Astrocyte of the hippocampus (primary cell): ENCODE results near the gene ANKRD63.
A peak's percentile ranks its signal among the peaks of the same experiment; 100 is the strongest.

Source experiments
- DNase-seq: peaks from one replicate; pipeline ENCODE4 v3.0.0; 2011; ENCODE audit warnings: low read depth, low spot score

The ANKRD63 gene

GRCh38 chr15:40243126-40243810, 39.6 kb downstream of the ANKRD63 start:
- DNase-seq: no peak

DNA sequence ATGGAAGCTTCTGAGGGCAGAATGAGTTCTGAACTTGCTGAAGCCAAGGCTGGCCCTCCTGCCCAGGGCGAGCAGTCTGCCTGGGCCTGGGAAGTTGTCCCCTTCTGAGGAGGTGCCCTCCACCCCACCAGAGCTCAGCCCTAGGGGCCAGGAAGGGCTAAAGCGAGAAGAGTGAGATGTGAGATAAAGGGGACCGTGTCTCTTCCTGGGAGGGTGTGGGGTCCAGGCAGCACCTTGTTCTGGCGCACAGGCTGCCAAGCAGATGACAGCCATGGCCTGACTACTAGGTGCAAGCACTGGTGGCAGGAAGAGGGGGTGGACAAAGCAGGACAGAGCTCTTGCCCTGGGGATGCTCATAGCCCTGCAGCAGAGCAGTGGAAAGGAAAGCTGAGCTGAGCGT, 40.3 kb downstream of the ANKRD63 start:
- DNase-seq: no peak

DNA sequence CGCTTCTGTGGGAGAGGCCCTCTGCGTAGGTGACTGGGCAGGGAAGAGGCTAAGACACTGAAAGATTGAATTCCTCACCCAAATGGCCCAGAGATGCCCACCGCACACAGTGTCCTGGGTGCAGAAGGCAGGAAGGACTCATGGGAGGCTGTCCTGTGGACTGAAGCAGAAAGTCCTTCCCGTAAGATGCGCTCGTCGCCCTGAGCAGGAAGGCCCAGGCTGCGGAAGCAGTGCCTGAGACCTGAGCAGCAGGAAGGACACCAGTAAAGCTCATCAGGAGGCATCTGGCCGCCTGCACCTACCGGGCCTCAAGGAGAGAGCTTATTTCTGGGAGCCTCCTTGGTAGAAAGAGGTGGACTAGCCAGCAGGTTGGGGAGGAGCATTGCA, 40.7 kb downstream of the ANKRD63 start:
- no peak for DNase-seq

DNA sequence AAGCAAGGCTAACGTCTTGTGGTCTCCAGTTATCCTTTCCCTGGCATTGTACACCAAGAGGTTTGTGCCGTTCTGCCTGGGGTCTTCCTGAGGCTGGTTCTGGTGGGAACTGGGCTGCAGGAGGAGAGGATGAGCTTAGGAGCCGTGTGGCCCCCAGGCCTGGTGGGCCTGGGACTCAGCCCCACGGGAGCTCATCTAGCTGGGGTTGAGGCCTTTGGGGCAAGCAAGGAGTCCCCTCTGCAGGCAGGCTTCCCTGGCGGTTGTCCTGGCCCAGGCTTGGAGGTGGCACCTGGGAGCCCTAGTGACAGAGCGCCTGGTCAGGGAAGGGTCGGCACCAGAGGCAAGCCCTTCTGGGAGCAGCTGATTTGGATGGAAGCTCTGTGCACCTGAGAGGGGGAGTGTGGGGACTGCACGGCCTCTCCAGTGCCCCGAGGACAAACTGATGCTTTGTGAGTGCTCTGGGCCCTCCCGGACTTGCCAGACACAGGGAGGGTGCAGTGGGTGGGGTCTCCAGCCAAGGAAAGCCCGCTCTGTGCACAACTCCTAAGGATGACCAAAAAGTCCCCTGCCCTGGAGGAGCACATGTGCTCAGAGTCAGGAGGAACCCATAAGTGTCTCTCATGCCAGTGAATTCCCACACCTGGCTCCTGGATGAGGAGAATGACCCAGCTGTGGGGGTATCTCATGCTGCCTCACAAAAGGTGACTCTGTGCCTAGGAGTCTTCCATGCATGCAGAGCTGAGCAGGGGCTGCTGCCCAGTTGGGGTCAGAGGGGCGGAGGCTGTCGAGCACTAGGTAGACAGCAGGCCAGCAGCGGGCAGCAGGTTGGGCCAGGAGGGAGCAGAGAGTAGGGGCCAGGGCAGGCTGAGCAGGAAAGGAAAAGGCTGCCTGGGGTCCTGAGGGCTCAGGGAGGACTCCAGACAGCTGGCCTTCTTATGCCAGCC, 41.3 kb downstream of the ANKRD63 start:
- DNase-seq: no peak

- no peak for DNase-seq
These were observed 42.1 kb downstream of the ANKRD63 start for GRCh38 chr15:40240619-40241221.

- no peak for DNase-seq
These were observed 42.9 kb downstream of the ANKRD63 start for GRCh38 chr15:40239693-40240618.

GRCh38 chr15:40239404-40239692, 43.5 kb downstream of the ANKRD63 start:
- DNase-seq: no peak

DNA sequence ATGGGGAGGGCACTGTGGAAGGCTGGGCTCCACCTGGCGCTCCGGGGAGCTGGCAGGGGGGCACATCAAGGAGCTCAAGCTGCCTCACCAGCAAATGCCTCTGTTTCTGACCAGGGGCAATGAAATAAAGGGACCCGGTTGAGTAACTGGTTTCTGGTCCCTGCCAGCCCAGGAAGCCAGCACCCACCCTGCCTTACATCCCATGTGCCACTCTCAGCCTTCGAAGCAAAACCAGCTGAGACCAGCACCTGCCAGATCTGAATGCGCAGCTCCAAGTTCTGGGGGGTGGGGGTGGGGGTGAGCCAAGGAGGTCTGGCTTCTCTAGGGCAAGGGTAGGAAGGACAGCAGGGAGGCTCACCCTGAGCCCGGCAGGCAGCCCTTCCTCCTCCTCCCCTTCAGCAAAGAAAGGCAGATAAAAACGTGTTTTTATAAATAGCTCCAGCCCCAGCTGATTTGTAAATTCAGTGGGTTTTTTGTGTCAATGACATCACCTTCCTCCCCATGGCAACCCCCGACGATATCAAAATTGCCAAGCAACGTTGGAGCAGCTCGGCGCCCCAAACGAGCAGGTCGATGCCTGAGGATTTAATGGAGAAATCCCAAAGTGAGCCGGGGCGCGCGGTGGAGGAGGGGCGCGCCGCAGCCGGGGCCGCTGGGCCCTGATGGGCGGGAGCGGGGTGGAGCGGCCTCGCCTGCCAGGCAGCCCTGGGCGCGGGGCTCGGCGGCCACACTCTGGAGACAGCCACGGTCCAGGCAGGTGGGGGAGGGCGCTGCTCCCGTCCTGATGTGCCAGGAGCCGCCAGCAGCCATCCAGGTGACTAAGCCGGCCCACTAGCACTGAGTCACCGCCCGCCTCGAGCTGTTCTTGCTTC, 44.1 kb downstream of the ANKRD63 start, which contains the start of gene PAK6:
PAK6 (plus strand) TSS at position 532 of the 872 bp plus-strand sequence. CDS start 25,723 bp downstream, outside the sequence.
- peak; percentile 85 for DNase-seq

GRCh38 chr15:40235201-40235885, 47.5 kb downstream of the ANKRD63 start:
- no peak for DNase-seq

- peak; percentile 50 for DNase-seq
These were observed 48.1 kb downstream of the ANKRD63 start for GRCh38 chr15:40234783-40235182.

DNA sequence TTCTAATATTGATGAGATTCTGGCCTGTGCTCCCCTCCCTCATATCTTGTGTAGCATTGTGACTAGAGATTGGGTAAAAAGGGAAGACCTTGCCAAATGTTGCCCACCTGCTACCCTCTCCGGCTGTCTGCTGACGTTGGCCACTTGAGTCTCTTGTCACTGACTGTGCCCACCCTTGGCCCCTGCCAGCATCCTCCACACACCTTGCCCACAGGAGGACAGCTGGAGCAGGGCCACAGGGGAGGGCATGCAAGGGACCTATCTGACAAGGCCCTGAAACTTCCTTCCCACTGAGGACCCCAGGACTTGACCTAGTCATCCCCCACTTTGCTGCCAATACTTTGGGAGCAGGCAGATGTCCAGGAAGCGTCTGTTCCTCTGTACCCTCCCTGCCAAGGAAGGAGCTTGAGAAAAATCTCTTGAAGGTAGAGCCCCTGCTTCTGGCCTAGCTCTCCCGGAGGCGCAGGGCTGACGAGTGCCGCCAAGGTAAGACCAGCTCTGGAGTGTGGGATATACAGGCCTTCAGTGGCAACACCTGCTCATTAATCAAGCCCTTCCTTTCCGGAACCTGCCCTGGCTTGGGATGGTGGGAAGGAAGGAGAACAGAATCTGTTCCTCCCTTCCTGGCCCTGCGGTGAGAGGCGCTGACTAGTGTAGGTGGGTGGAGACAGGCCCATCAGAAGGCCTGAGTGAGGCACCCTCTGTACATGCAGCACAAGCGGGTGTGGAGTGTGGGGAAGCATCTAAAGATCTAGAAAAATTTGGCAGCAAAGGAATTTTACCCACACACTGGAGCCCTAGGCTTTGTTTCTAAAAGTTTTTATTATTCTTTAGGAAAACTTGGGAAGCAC, 48.9 kb downstream of the ANKRD63 start:
- no peak for DNase-seq

GRCh38 chr15:40232625-40233070, 50.2 kb downstream of the ANKRD63 start:
- DNase-seq: peak; percentile 59
